Esophagus muscularis mucosa (tissue), 3 donors: ENCODE measurements around the gene GPRC5D.

Experiments used
- CTCF ChIP-seq, 3 experiments: fragments of 200-600 bp in 2 of 3; fragments of 450-650 bp in 1 of 3; sonication (generic) in 2 of 3; IDR thresholded peaks; one replicate each; pipeline ENCODE4 v1.5.1; 2017 to 2019; ENCODE audit warnings: antibody characterized with exemption in 3 of 3, mild to moderate bottlenecking in 2 of 3, moderate library complexity in 1 of 3
- POLR2A ChIP-seq: fragments of 450-650 bp; IDR thresholded peaks from one replicate; pipeline ENCODE4 v1.6.1; 2017; ENCODE audit warnings: antibody characterized with exemption, moderate library complexity, mild to moderate bottlenecking, low read depth
- POLR2AphosphoS5 ChIP-seq, 2 donors: sonication (generic); formaldehyde crosslinking; IDR thresholded peaks; one replicate each; pipeline ENCODE4 v1.6.1; 2017; ENCODE audit warnings: antibody characterized with exemption in 2 of 2

GRCh38 chr12:12985817-12986408, 33.9 kb upstream of the GPRC5D start:
- TF ChIP-seq CTCF (IDR thresholded peaks at IDR 0.05) (peak in 2 of 3 experiments; percentile 22 to 45), POLR2A (no peak), POLR2AphosphoS5 (IDR thresholded peaks at IDR 0.05) (no peak)
